Measurements from ENCODE around the gene KCNJ16.

KCNJ16 gene

DNA sequence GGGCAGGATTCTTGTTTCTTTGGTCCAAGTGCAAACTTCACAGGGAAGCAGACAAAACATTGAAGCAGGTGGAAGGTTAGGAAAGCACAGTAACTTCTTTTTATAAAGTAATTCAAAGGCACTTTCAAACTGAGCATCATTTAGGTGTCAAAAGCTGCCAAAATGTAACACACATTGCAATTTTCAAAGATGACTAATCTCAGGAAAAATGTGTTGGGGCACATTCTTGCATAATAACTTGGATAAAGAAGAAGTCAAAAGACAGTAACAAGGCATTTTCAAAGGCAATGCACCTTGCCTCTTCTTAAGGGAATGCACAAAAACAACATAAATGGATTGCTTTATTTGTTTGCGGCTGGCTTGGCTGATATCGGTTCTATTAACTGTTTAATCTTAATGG, 97.9 kb downstream of the KCNJ16 start:
- Histone ChIP-seq H3K27ac (no peak overlapping the region), H3K4me3 (no peak overlapping the region)
- TF ChIP-seq, protein P1, sequence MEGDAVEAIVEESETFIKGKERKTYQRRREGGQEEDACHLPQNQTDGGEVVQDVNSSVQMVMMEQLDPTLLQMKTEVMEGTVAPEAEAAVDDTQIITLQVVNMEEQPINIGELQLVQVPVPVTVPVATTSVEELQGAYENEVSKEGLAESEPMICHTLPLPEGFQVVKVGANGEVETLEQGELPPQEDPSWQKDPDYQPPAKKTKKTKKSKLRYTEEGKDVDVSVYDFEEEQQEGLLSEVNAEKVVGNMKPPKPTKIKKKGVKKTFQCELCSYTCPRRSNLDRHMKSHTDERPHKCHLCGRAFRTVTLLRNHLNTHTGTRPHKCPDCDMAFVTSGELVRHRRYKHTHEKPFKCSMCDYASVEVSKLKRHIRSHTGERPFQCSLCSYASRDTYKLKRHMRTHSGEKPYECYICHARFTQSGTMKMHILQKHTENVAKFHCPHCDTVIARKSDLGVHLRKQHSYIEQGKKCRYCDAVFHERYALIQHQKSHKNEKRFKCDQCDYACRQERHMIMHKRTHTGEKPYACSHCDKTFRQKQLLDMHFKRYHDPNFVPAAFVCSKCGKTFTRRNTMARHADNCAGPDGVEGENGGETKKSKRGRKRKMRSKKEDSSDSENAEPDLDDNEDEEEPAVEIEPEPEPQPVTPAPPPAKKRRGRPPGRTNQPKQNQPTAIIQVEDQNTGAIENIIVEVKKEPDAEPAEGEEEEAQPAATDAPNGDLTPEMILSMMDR (IDR thresholded peaks at IDR 0.05): no peak
- no peak for DNase-seq (ENCODE audit: low spot score)

DNA sequence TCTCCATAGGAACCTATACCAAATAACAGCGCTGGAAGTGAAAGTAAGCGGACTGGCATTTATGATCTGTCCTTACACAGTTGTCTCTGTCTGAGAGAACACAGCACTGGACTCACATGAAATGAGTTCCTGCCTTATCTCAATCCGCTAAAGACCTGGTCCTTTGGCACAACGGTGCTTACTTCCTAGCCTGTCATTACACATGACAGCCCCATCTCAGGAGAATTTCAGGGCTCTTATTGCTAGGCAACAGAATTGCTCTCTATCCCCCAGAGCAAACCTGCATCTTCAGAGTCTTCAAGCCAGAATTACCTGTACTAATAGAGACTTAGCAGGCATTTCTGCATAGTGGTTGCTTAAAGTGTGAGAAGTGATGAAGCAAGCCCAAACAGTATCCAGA, 98.7 kb downstream of the KCNJ16 start:
- DNase-seq (ENCODE audit: low spot score): no peak
- TF ChIP-seq, protein P1 (IDR thresholded peaks at IDR 0.05): no peak
- Histone ChIP-seq H3K4me3 (no peak overlapping the region), H3K27ac (no peak overlapping the region)

DNA sequence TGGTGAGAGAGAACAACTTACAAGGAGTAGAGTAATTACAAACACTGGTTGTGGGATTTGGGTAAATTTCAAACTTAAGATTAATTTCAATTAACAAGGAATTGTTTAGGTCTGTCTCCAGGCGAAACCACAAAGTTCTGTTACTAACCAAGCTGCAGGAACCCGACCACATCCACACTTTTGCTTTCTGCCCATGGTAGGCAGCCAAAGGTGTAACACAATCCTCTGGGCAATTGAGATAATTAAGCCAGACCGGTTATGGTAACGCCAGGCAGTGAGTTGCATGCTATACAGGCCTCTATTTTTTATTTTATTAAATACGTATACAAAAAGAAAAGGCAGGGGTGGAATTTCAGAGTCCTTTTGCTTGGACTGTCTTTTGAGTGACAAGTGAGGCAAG, 106.4 kb downstream of the KCNJ16 start:
- TF ChIP-seq, protein P1 (IDR thresholded peaks at IDR 0.05): no peak
- no peak overlapping the region for H3K4me3 ChIP-seq
- DNase-seq (ENCODE audit: low spot score): no peak
- H3K27ac ChIP-seq: no peak overlapping the region

DNA sequence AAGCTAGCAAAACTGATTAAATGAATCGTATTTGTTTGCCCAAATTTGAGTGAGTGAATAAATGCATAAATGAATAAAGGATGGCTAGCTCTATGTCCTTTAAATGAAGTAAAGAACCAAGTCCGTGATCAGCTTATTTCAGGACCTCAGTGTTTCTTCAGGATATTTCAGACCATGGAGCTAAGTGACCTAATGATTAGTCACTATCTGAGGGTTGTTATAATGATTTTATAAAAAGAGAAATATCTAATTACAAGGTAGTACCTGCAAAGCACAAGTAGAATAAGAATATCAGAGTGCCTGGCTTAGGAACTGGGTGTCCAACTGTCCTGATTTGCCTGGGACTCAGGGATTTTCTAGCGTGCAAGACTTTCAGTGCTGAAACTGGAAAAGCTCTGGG, 106.8 kb downstream of the KCNJ16 start:
- Histone ChIP-seq H3K27ac (no peak overlapping the region), H3K4me3 (no peak overlapping the region)
- no peak for DNase-seq (ENCODE audit: low spot score)

DNA sequence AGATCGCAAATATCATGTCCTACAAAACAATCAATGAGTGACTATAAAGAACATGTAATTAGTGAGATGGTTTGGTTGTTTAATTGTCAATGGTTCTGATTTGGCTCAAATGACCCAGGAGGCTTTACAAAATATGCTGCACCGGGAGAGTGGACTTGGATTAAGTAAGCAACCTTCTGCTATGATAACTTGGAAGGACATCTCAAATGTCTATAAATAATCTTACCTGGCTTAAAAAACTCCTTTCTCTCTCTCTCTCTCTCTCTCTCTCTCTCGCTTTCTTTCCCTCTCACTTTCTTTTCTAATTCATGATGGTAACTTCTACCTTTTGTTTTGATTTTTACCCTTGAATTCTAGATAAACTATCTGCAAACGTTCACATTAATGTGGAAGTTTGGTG, 108.5 kb downstream of the KCNJ16 start:
- Histone ChIP-seq H3K27ac (no peak overlapping the region), H3K4me3 (no peak overlapping the region)
- TF ChIP-seq, protein P1 (IDR thresholded peaks at IDR 0.05): no peak
- DNase-seq (ENCODE audit: low spot score): no peak

More for the DNA sequence above, 106.8 kb downstream of the KCNJ16 start:
- TF ChIP-seq, protein P1 (IDR thresholded peaks at IDR 0.05): no peak

DNA sequence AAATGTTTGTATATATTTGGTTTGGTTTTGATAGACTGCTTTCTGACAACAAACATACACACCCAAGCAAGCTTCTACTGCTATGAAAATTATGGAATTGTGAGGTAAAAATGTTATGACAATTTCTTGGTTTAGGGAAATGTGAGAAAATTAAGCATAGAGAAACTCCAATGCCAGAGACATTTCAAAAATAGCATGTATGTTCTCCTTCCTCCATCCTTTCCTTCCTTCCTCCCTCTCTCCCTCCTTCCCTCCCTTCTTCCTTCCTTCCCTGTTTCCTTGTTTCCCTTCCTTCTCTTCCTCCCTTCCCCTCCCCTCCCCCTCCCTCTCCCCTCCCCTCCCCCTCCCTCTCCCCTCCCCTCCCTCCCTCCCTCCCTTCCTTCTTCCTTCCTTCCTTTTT, 109.2 kb downstream of the KCNJ16 start:
- TF ChIP-seq, protein P1 (IDR thresholded peaks at IDR 0.05): no peak
- H3K4me3 ChIP-seq: no peak overlapping the region
- no peak for DNase-seq (ENCODE audit: low spot score)
- no peak overlapping the region for H3K27ac ChIP-seq

DNA sequence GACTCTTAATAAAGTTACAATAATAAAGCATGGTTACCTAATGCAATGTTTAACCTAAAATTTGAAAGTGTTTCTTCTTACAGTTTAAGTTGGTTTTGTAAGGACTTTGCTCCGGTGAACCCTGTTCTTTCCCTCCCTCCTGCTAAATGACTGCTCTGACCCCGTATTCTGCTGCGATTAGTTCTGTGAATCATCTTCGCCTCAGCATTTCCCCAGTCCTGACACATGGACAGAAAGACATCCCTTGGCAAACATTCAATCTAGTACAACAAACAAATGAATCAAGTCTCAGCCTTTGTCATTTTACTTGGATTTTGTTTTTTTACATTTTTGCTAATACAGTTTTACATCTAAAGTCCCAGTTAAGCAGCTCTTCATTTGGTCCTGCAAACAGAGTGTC, 109.7 kb downstream of the KCNJ16 start:
- TF ChIP-seq, protein P1 (IDR thresholded peaks at IDR 0.05): no peak
- Histone ChIP-seq H3K27ac (no peak overlapping the region), H3K4me3 (no peak overlapping the region)
- DNase-seq (ENCODE audit: low spot score): no peak

All from coronary artery (tissue), 2 donors.